ENCODE measurements around the gene PIGR.

DNA sequence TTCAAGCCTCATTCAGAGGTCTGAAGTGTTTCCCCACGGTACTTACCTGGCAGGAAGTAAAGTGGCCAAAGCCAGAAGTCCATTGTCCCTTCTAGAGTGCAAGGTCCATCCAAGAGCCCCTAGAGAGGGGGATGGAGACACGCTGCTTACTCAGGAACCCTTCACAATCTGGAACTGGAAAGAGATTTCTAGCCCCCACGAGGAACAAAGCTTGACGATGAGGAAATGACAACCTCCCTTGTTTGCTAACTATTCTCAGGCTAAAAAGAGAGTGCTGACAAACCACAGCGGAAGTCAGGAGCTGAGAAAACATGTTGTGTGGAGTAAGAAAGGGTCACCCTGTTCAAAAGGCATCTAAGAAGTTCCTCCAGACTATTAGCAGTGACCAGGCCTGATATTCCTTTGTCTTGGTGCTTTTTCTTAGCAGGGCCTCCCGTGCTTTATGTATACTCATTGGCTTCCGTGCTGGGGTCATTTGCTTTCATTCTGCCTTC lies 24.4 kb downstream of the PIGR start, which contains the start of gene FCMR:
- TF ChIP-seq, protein P1, sequence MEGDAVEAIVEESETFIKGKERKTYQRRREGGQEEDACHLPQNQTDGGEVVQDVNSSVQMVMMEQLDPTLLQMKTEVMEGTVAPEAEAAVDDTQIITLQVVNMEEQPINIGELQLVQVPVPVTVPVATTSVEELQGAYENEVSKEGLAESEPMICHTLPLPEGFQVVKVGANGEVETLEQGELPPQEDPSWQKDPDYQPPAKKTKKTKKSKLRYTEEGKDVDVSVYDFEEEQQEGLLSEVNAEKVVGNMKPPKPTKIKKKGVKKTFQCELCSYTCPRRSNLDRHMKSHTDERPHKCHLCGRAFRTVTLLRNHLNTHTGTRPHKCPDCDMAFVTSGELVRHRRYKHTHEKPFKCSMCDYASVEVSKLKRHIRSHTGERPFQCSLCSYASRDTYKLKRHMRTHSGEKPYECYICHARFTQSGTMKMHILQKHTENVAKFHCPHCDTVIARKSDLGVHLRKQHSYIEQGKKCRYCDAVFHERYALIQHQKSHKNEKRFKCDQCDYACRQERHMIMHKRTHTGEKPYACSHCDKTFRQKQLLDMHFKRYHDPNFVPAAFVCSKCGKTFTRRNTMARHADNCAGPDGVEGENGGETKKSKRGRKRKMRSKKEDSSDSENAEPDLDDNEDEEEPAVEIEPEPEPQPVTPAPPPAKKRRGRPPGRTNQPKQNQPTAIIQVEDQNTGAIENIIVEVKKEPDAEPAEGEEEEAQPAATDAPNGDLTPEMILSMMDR (IDR thresholded peaks at IDR 0.05) = no peak
- peak in 1 of 2 donors; percentile 13 for TF ChIP-seq POLR2AphosphoS5 (IDR thresholded peaks at IDR 0.05; ENCODE audit: insufficient read depth in 1 of 2, low read depth in 1 of 2)

Measured in vagina (tissue), 2 donors.